GM18909 (cell line): ENCODE data around the gene SCUBE1.

Experiments used
- ATAC-seq: cut with Tn5 transposase; IDR thresholded peaks from one replicate; pipeline ENCODE4 v1.9.1; 2021; ENCODE audit warnings: mild to moderate bottlenecking; ENCODE audit not compliant: unreplicated experiment, poor library complexity

The SCUBE1 gene

DNA sequence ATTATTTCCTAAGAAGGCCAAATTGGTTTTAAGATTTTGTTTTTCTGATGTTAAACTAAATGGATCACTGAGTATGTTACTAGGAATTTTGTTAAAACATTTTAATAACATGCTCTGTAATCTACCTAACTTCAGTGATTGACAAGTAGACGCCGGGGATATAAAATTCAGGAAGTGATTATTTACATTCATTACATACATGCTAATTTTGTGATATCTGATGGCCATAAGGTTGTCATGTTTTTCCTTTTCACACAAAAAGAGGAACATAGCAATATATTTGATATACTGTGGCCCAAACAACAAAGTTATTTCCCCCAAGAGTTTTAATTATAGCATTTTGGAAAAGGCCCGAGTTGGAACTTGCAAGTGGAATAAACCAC is 12.1 kb downstream of the SCUBE1 start:
- no peak for ATAC-seq

GRCh38 chr22:43330178-43331068 is 12.7 kb downstream of the SCUBE1 start:
- ATAC-seq, result no peak

DNA sequence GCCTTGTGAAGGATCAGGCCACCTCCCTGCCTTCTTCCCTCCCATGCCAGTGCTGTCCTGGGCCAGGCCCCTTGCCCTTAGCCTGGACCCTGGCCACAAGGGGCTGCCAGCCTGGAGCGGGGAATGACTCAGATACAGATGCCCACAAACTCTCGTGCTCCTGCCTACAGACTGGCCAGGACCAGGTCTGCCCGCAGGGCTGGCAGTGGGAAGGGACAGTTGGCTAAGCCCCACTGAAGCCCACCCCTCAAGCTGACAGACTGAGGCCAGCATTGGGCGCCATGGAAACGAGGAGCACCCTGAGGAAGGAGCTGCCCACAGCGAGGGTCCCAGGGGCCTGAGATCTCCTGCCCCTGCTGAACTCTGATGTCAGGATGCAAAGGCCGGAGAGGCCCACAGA is 14.1 kb downstream of the SCUBE1 start:
- ATAC-seq, result no peak

- no peak for ATAC-seq
These were observed 16.1 kb downstream of the SCUBE1 start for GRCh38 chr22:43327157-43327438.

DNA sequence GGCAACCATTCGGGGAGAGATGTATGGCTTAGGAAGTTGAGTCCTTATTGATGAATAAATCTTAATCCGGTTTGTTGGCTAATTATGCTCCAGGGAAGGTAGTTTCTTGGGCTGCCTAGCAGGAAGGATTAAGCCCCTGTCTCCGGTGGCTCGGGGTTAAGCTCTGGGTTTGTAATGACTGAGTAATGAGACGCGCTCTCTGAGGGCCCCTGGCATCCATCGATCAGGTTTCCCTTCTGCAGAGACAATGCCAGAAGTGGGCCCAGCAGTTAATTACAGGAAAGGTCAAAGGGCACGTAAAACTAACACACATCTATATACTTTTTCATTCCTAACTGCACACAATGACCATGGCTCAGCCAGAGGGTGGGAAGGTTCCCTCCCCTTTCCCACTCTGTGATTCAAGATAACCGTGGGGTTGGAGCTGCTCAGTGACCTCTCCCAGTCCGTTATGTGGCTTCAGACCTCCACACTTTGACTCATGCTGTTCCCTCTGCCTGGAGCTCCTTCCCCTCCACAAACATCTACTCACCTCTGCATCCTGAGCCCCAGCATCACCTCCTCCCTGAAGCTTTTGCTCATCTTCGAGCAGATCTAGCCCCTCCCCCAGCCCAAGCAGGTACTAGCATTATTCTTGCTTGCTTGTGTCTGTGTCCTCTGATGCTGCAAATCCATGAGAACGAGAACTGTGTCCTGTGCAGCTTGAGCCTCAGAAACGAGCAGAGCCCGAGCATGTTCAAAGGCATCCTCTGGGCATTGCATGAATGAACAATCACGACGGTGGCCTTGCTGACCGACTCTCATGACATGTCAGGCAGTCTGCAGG is 16.6 kb downstream of the SCUBE1 start:
- no peak for ATAC-seq

GRCh38 chr22:43325176-43325575 is 18.0 kb downstream of the SCUBE1 start:
- ATAC-seq, result no peak

GRCh38 chr22:43320943-43321900 is 21.9 kb downstream of the SCUBE1 start:
- ATAC-seq, result no peak

DNA sequence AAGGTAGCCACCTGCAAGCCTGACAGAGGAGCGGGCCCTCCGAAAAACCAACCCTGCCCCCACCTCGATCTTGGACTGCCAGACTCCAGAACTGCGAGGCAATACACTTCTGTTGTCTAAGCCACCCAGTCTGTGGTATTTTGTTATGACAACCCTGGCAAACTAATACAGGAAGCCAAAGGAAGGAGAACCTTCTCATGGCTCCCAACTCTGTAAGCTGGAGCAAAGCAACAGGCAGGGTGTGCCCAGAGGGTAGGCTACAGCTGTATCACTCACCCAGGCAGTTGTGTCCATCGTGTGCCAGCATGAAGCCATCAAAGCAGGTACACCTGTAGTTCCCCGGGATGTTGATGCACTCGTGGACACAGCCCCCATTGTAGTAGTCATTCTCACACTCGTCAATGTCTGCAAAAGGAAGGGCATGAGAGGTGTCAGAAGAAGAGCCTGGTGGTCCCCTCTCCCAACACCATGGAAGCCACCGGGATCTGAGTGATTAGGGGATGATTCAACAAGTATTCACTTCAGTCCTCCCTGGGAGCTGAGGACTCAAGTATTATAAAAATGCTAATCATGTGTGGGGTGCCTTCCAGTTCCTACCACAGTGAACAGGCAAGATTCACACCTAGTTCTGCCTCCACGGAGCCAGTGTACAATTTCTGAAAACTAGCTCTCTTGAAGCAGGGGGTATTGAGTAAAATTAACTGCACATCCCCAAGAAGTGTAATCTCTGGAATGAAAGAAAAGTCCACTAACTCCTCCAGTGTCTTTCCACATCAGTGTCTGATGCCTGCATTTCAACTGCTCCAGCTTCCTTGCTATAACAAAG is 23.3 kb downstream of the SCUBE1 start:
- ATAC-seq, result no peak

DNA sequence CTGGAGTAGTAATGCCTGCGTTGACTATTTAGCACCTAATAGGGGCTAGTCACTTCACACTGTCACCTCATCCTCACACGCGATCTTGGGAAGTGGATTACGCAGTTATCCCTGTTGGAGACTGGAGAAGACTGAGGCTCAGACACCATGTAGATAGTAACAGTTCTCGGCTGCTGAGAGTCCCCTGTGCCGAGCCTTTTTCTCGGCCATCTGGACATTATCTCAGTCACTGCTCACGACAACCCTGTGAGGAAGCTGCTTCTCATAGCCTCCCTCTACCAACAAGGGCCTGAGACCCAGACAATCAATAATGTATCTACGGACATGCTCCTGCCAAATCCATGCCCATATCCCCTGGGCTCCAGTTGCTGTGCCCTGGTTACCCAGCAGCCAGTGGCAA is 25.9 kb downstream of the SCUBE1 start:
- no peak for ATAC-seq

GRCh38 chr22:43315687-43316217 is 27.4 kb downstream of the SCUBE1 start:
- no peak for ATAC-seq

DNA sequence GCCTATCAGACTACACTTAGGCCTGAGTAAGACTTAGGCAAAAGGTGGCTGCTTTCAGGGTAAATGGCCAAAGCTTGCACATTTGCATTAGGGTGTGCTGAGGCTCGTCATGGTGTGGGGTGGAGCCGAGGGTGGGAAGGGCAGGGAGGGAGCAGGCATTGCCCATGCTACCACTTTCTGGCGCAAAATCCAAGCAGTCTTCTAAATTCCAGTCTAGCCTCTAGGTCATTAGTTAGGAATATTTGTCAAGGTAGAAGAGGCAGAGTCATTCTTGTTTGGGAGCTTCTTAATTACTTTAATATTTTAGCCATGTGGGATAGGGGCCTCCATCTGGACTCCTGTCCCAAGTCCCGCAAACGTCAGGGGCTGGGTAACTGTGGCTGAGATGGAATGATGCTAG is 28.6 kb downstream of the SCUBE1 start:
- ATAC-seq, result no peak

DNA sequence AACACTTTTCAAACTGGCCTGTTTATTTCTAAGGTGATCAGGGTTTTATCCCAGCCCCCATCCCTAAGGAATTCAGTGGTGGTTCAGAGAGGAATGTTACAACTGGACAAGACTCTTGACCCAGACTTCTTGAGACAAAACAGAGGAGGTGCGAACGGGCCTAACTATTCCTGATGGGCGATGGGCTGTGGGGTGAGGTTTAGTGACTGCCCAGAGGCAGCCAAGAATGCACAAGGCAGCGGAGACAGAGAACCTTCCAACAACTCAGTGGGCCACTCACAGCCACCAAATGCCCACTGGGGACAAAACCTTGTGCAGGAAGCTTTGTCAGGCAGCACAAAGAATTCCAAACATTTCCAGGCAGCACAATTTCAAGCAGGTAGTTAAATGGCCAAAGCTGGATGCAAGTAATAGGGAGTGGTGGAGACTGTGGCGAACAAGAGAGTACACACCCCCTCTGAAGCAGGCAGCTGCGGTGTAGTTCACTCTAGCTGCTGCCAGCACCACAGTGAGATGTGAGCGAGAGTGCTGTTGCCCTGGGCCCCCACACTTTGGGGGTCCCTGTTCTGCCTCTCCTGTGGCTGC is 29.2 kb downstream of the SCUBE1 start:
- ATAC-seq, result no peak

GRCh38 chr22:43313244-43313889 is 29.8 kb downstream of the SCUBE1 start:
- no peak for ATAC-seq

DNA sequence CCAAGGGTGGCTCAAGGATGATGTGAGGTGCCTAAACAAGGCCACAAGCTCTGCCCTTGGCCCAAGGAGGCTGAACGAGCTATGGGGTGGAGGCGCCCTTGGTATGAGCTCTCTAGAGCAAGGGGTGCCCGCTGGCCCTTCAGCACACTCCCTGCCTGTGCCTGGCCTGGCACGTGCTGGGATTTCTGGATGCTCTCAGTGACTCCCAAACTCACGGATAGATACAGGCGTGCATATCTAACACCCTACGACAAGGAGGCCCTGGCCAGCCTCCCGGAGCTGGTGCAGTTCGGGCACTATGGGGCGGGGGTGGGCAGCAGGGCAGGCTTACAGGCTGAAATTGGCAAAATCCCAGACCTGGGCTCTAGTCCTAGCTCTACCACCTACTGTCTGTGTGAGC is 30.6 kb downstream of the SCUBE1 start:
- no peak for ATAC-seq

DNA sequence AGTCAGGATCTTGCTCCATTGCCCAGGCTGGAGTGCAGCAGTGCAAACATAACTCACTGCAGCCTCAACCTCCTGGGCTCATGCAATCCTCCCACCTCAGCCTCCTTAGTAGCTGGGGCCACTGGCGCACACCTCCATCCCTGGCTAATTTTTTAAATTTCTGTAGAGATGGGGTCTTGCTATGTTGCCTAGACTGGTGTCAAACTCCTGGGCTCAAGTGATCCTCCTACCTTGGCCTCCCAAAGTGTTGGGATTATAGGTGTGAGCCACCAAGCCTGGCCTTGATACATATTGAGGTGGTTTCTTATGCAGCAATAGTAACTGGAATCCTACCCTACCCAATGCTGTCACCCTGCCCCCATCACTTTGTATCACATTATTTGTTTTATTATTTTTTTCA is 32.4 kb downstream of the SCUBE1 start:
- ATAC-seq, result no peak

- ATAC-seq, result no peak
These were observed 32.9 kb downstream of the SCUBE1 start for GRCh38 chr22:43310311-43310710.

GRCh38 chr22:43308836-43309235 is 34.3 kb downstream of the SCUBE1 start:
- no peak for ATAC-seq

- no peak for ATAC-seq
These were observed 34.9 kb downstream of the SCUBE1 start for GRCh38 chr22:43308060-43308830.
